DOHH2 (cell line): ENCODE data around the gene CAMK2D.

ENCODE experiments used
- EZH2phosphoT487 ChIP-seq: fragments of 200-600 bp; sonication (generic); IDR thresholded peaks from 2 replicates; pipeline ENCODE4 v1.6.1; 2017; ENCODE audit warnings: borderline replicate concordance, mild to moderate bottlenecking, antibody characterized with exemption, low read length, moderate library complexity, mixed read lengths
- TF ChIP-seq, protein P1 (sequence below): fragments of 200-600 bp; sonication (generic); IDR thresholded peaks from one replicate; pipeline ENCODE4 v1.5.1; 2014; ENCODE audit warnings: antibody characterized with exemption, mild to moderate bottlenecking, low read depth, low read length; ENCODE audit not compliant: poor library complexity, severe bottlenecking

DNA sequence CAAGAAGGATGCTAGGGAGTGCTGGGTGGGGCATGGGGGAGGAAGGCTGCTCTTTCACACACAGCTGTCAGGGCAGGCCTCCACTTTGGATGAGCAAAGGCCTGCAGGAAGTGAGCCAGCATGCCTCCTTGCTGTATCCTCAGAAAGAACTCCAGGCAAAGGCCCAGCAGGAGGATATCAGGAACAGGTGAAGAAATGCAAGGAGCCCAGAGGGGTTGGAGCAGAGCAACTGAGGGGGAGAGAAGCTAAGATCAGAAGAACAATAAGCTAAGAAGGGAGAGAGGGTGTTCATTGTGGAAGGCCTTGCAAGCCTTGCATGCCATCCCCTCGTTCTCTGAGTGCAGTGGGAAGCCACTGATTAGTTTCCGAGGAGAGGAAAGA, 115.1 kb downstream of the CAMK2D start:
- TF ChIP-seq, protein P1, sequence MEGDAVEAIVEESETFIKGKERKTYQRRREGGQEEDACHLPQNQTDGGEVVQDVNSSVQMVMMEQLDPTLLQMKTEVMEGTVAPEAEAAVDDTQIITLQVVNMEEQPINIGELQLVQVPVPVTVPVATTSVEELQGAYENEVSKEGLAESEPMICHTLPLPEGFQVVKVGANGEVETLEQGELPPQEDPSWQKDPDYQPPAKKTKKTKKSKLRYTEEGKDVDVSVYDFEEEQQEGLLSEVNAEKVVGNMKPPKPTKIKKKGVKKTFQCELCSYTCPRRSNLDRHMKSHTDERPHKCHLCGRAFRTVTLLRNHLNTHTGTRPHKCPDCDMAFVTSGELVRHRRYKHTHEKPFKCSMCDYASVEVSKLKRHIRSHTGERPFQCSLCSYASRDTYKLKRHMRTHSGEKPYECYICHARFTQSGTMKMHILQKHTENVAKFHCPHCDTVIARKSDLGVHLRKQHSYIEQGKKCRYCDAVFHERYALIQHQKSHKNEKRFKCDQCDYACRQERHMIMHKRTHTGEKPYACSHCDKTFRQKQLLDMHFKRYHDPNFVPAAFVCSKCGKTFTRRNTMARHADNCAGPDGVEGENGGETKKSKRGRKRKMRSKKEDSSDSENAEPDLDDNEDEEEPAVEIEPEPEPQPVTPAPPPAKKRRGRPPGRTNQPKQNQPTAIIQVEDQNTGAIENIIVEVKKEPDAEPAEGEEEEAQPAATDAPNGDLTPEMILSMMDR = no peak
- no peak for TF ChIP-seq EZH2phosphoT487
